HG03442 (cell line): ENCODE results near the gene ARFGAP3.

Experiments
- ATAC-seq: cut with Tn5 transposase; IDR thresholded peaks from one replicate; pipeline ENCODE4 v1.9.1; 2021; ENCODE audit warnings: mild to moderate bottlenecking, moderate library complexity; ENCODE audit not compliant: unreplicated experiment

ARFGAP3 gene

GRCh38 chr22:42884616-42885375 is 27.7 kb upstream of the ARFGAP3 start:
- no peak for ATAC-seq

- no peak for ATAC-seq
Observed at GRCh38 chr22:42883970-42884369, 26.9 kb upstream of the ARFGAP3 start.

- no peak for ATAC-seq
Observed at GRCh38 chr22:42883121-42883520, 26.0 kb upstream of the ARFGAP3 start.

GRCh38 chr22:42881982-42882656 is 25.0 kb upstream of the ARFGAP3 start:
- ATAC-seq, result no peak

- no peak for ATAC-seq
Observed at GRCh38 chr22:42881298-42881697, 24.2 kb upstream of the ARFGAP3 start.

GRCh38 chr22:42880815-42881214 is 23.7 kb upstream of the ARFGAP3 start:
- no peak for ATAC-seq

- no peak for ATAC-seq
Observed at GRCh38 chr22:42879371-42880021, 22.4 kb upstream of the ARFGAP3 start.

- ATAC-seq, result no peak
Observed at GRCh38 chr22:42878561-42879305, 21.7 kb upstream of the ARFGAP3 start.

GRCh38 chr22:42877597-42878340 is 20.7 kb upstream of the ARFGAP3 start:
- no peak for ATAC-seq

- ATAC-seq, result no peak
Observed at GRCh38 chr22:42877158-42877557, 20.1 kb upstream of the ARFGAP3 start.

GRCh38 chr22:42876041-42876440 is 19.0 kb upstream of the ARFGAP3 start:
- ATAC-seq, result no peak

- ATAC-seq, result no peak
Observed at GRCh38 chr22:42874010-42874409, 16.9 kb upstream of the ARFGAP3 start.

GRCh38 chr22:42873356-42873755 is 16.3 kb upstream of the ARFGAP3 start:
- ATAC-seq, result no peak

GRCh38 chr22:42872821-42873220 is 15.7 kb upstream of the ARFGAP3 start:
- no peak for ATAC-seq

- no peak for ATAC-seq
Observed at GRCh38 chr22:42871146-42872050, 14.3 kb upstream of the ARFGAP3 start.

GRCh38 chr22:42869888-42870480 is 12.9 kb upstream of the ARFGAP3 start:
- no peak for ATAC-seq

- no peak for ATAC-seq
Observed at GRCh38 chr22:42869463-42869862, 12.4 kb upstream of the ARFGAP3 start.

GRCh38 chr22:42868751-42869251 is 11.7 kb upstream of the ARFGAP3 start:
- ATAC-seq, result no peak

- no peak for ATAC-seq
Observed at GRCh38 chr22:42866100-42866499, 9.0 kb upstream of the ARFGAP3 start.
